Mesodermal cell (in vitro differentiated cells): ENCODE results near the gene ADGRF5.

ENCODE experiments used
- H3K27ac ChIP-seq: 2 replicates; pipeline ENCODE4 v1.7.0; 2013; ENCODE audit warnings: mild to moderate bottlenecking, low read depth, low read length, moderate library complexity; ENCODE audit not compliant: severe bottlenecking
- H3K36me3 ChIP-seq: 2 replicates; pipeline ENCODE4 v1.7.1; 2013; ENCODE audit warnings: mild to moderate bottlenecking, low read length, moderate library complexity; ENCODE audit not compliant: control insufficient read depth, insufficient read depth
- H3K4me1 ChIP-seq: one replicate; pipeline ENCODE4 v1.7.1; 2013; ENCODE audit warnings: mild to moderate bottlenecking, low read length; ENCODE audit not compliant: insufficient read depth, control insufficient read depth, poor library complexity, severe bottlenecking
- H3K4me3 ChIP-seq: 2 replicates; pipeline ENCODE4 v1.7.0; 2013; ENCODE audit warnings: low read length, control low read depth, mild to moderate bottlenecking; ENCODE audit not compliant: insufficient read depth, poor library complexity, severe bottlenecking; ENCODE audit errors: extremely low read depth
- H3K9me3 ChIP-seq: 2 replicates; pipeline ENCODE4 v1.7.1; 2013; ENCODE audit warnings: mild to moderate bottlenecking, low read length, moderate library complexity; ENCODE audit not compliant: control insufficient read depth
- WGBS, 2 experiments: methylation state at CpG; one replicate each; pipeline ENCODE4 v1.1.5; 2013; ENCODE audit warnings: missing lambda C conversion rate in 2 of 2; ENCODE audit not compliant: insufficient coverage in 2 of 2; 5-methylcytosine and 5-hydroxymethylcytosine counted together

ADGRF5 gene

GRCh38 chr6:46914279-46914810 lies 7.4 kb downstream of the ADGRF5 start:
- H3K9me3 ChIP-seq = no peaks in the 10 kb centered on the region
- no peaks in the 10 kb centered on the region for H3K4me1 ChIP-seq
- no peak overlapping the region for H3K27ac ChIP-seq
- no peaks in the 10 kb centered on the region for H3K36me3 ChIP-seq
- no peak overlapping the region for H3K4me3 ChIP-seq
- 84 to 100% methylated on average over 2 to 4 of the region's 4 CpGs for WGBS, 2 experiments

GRCh38 chr6:46909371-46909770 lies 12.4 kb downstream of the ADGRF5 start:
- no peak overlapping the region for H3K4me3 ChIP-seq
- H3K36me3 ChIP-seq = no peaks in the 10 kb centered on the region
- no peak overlapping the region for H3K27ac ChIP-seq
- H3K4me1 ChIP-seq = peaks cover 3% of the 10 kb centered on the region
- H3K9me3 ChIP-seq = no peaks in the 10 kb centered on the region
- 67 to 86% methylated on average over 1 to 2 of the region's 2 CpGs for WGBS, 2 experiments

- peaks cover 3% of the 10 kb centered on the region for H3K4me1 ChIP-seq
- no peaks in the 10 kb centered on the region for H3K36me3 ChIP-seq
- no peak overlapping the region for H3K4me3 ChIP-seq
- WGBS, 2 experiments = no CpG with 5 or more reads among the region's 3 CpGs
- no peaks in the 10 kb centered on the region for H3K9me3 ChIP-seq
- no peak overlapping the region for H3K27ac ChIP-seq
Measured at GRCh38 chr6:46906776-46907175, 15.0 kb downstream of the ADGRF5 start.

- no peaks in the 10 kb centered on the region for H3K9me3 ChIP-seq
- peaks cover 7% of the 10 kb centered on the region for H3K4me1 ChIP-seq
- no peak overlapping the region for H3K27ac ChIP-seq
- no peak overlapping the region for H3K4me3 ChIP-seq
- no CpG with 5 or more reads among the region's 3 CpGs for WGBS, 2 experiments
- H3K36me3 ChIP-seq = no peaks in the 10 kb centered on the region
Measured at GRCh38 chr6:46904117-46904516, 17.6 kb downstream of the ADGRF5 start.

- H3K27ac ChIP-seq = no peak overlapping the region
- no peaks in the 10 kb centered on the region for H3K36me3 ChIP-seq
- peaks cover 10% of the 10 kb centered on the region for H3K4me1 ChIP-seq
- 86 to 90% methylated on average over 3 to 4 of the region's 4 CpGs for WGBS, 2 experiments
- no peaks in the 10 kb centered on the region for H3K9me3 ChIP-seq
- H3K4me3 ChIP-seq = no peak overlapping the region
Measured at GRCh38 chr6:46903175-46903574, 18.6 kb downstream of the ADGRF5 start.

- Histone ChIP-seq H3K27ac (no peak overlapping the region), H3K4me3 (no peak overlapping the region), H3K9me3 (no peaks in the 10 kb centered on the region), H3K4me1 (peaks cover 10% of the 10 kb centered on the region), H3K36me3 (no peaks in the 10 kb centered on the region)
- 90 to 94% methylated on average over 2 to 4 of the region's 5 CpGs for WGBS, 2 experiments
Measured at GRCh38 chr6:46901882-46902314, 19.8 kb downstream of the ADGRF5 start.

- Histone ChIP-seq H3K36me3 (no peaks in the 10 kb centered on the region), H3K4me1 (peaks cover 10% of the 10 kb centered on the region), H3K9me3 (no peaks in the 10 kb centered on the region), H3K27ac (no peak overlapping the region), H3K4me3 (no peak overlapping the region)
- 80 to 88% methylated on average over 1 to 2 of the region's 3 CpGs for WGBS, 2 experiments
Measured at GRCh38 chr6:46900266-46900665, 21.5 kb downstream of the ADGRF5 start.

GRCh38 chr6:46899659-46900058 lies 22.1 kb downstream of the ADGRF5 start:
- WGBS, 2 experiments = 66 to 77% methylated on average over 4 of the region's 4 CpGs
- Histone ChIP-seq H3K4me3 (no peak overlapping the region), H3K27ac (no peak overlapping the region), H3K9me3 (no peaks in the 10 kb centered on the region), H3K36me3 (no peaks in the 10 kb centered on the region), H3K4me1 (peaks cover 10% of the 10 kb centered on the region)

GRCh38 chr6:46898006-46898405 lies 23.7 kb downstream of the ADGRF5 start:
- peaks cover 10% of the 10 kb centered on the region for H3K4me1 ChIP-seq
- H3K27ac ChIP-seq = no peak overlapping the region
- 56% methylated on average over 2 of the region's 2 CpGs for WGBS, 2 experiments
- H3K36me3 ChIP-seq = no peaks in the 10 kb centered on the region
- no peak overlapping the region for H3K4me3 ChIP-seq
- no peaks in the 10 kb centered on the region for H3K9me3 ChIP-seq

GRCh38 chr6:46896871-46897270 lies 24.9 kb downstream of the ADGRF5 start:
- H3K4me3 ChIP-seq = no peak overlapping the region
- no peaks in the 10 kb centered on the region for H3K9me3 ChIP-seq
- no peak overlapping the region for H3K27ac ChIP-seq
- H3K36me3 ChIP-seq = no peaks in the 10 kb centered on the region
- H3K4me1 ChIP-seq = peaks cover 10% of the 10 kb centered on the region

- no peak overlapping the region for H3K4me3 ChIP-seq
- no peaks in the 10 kb centered on the region for H3K9me3 ChIP-seq
- peaks cover 10% of the 10 kb centered on the region for H3K4me1 ChIP-seq
- WGBS, 2 experiments = 98% methylated on average over 5 to 7 of the region's 7 CpGs
- H3K36me3 ChIP-seq = no peaks in the 10 kb centered on the region
- H3K27ac ChIP-seq = no peak overlapping the region
Measured at GRCh38 chr6:46895930-46896329, 25.8 kb downstream of the ADGRF5 start.
